MCF 10A (cell line): Measurements from ENCODE around the gene PDIA2. TPM values are rescaled to one million over a fixed set of nuclear protein-coding genes. Genes with fewer than 3 reads are reported as not detected.
"Not testable (repeated sequence)": the region's sequence is repeated elsewhere in the genome, so short reads cannot be mapped to it uniquely, and the experiment has no call there.

ENCODE experiments used
- BruUV-seq: library from RNA; stranded (reverse); fragments of 400-500 nt; replicated peaks from 2 replicates; lab custom pipeline; 2021; lab: Mats Ljungman, UMichigan
- CTCF ChIA-PET: fragments of 300-600 bp; sonication (Branson Sonifier 250); formaldehyde crosslinking; extraction: SDS; loops from one replicate; lab custom pipeline; 2021; ENCODE audit warnings: antibody characterized with exemption, inconsistent platforms; lab: Yijun Ruan, JAX
- POLR2A ChIA-PET: fragments of 300-600, 350-650 bp; sonication (Branson Sonifier 250); formaldehyde crosslinking; extraction: SDS; loops from one replicate; lab custom pipeline; 2020; ENCODE audit warnings: antibody characterized with exemption, inconsistent platforms; lab: Yijun Ruan, JAX
- DNase-seq: peaks from one replicate; pipeline ENCODE4 v3.0.0-alpha.2; 2018; ENCODE audit not compliant: unreplicated experiment
- H3K27ac Mint-ChIP-seq: one replicate; pipeline ENCODE4 v1.8.0; 2022; ENCODE audit warnings: mild to moderate bottlenecking, low read depth, mixed read lengths; ENCODE audit not compliant: unreplicated experiment
- H3K27me3 Mint-ChIP-seq: one replicate; pipeline ENCODE4 v1.8.0; 2022; ENCODE audit warnings: mixed read lengths; ENCODE audit not compliant: insufficient read depth, unreplicated experiment
- H3K36me3 Mint-ChIP-seq: one replicate; pipeline ENCODE4 v1.8.0; 2022; ENCODE audit warnings: mild to moderate bottlenecking, moderate library complexity, mixed read lengths; ENCODE audit not compliant: insufficient read depth, unreplicated experiment
- H3K4me1 Mint-ChIP-seq: one replicate; pipeline ENCODE4 v1.8.0; 2022; ENCODE audit warnings: mixed read lengths; ENCODE audit not compliant: insufficient read depth, unreplicated experiment
- H3K4me3 Mint-ChIP-seq: one replicate; pipeline ENCODE4 v1.8.0; 2022; ENCODE audit warnings: mild to moderate bottlenecking, moderate library complexity, mixed read lengths; ENCODE audit not compliant: unreplicated experiment
- H3K9me3 Mint-ChIP-seq: one replicate; pipeline ENCODE4 v1.8.0; 2022; ENCODE audit warnings: mixed read lengths; ENCODE audit not compliant: unreplicated experiment
- intact Hi-C: fragments of 100-400 bp; cut with micrococcal nuclease; formaldehyde crosslinking; loops from 2 replicates; pipeline ENCODE4 v1.14.1; 2022
- total RNA-seq: library from RNA; stranded (reverse); gene quantifications from 2 replicates; pipeline ENCODE4 v1.2.3, GENCODE V29; 2022
- TF ChIP-seq, protein P1 (sequence below): fragments of 200-600 bp; IDR thresholded peaks from one replicate; pipeline ENCODE4 v1.8.0; 2022; ENCODE audit warnings: antibody characterized with exemption, mild to moderate bottlenecking; ENCODE audit not compliant: unreplicated experiment

Gene PDIA2
- total RNA-seq, 1 experiment from 2014 or later, result not detected

DNA sequence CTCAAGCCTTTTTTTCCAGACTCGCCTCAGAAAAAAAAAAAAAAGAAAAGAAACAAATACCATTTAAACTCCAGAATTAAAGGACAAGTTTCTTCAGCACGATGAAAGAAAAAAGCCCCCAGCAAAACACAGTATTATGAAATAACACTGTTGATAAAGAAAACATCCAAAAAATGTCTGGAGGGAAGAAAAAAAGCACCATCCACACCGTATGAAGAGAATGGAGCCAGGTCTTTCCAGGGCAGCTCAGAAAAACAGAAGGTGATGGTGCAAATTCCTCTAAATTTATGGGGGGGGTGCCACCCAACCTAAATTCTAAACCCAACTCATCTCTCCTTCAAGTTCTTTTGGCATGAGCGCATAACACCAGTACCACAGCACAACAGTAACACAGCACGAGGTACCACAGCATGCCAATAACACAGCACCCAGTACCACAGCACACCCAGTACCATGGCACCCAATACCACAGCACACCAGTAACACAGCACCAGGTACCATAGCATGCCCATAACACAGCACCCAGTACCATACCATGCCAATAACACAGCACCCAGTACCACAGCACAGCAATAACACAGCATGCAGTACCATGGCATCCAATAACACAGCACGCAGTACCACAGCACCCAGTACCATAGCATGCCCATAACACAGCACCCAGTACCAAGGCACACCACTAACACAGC lies 50.6 kb downstream of the PDIA2 start:
- POLR2A ChIA-PET, result interaction anchor here (0.9 kb wide), 1 partner anchor 22 kb away, joined by 6 read pairs; no protein-coding TSS in a partner anchor
- CTCF ChIA-PET, result no interaction called here
- H3K27ac Mint-ChIP-seq, result no peak overlapping the region

DNA sequence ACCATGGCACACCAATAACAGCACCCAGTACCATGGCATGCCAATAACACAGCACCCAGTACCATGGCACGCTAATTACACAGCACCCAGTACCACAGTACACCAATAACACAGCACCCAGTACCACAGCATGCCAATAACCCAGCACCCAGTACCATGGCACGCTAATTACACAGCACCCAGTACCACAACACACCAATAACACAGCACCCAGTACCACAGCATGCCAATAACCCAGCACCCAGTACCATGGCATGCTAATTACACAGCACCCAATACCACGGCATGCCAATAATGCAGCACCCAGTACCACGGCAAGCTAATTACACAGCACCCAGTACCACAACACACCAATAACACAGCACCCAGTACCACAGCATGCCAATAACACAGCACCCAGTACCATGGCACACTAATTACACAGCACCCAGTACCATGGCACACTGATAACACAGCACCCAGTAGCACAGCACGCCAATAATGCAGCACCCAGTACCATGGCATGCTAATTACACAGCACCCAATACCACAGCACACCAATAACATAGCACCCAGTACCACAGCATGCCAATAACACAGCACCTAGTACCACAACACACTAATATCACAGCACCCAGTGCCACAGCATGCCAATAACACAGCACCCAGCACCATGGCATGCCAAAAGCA lies 51.3 kb downstream of the PDIA2 start:
- intact Hi-C loops, DNase-seq: not testable (repeated sequence)

More for the DNA sequence above, 50.6 kb downstream of the PDIA2 start:
- TF ChIP-seq, protein P1, sequence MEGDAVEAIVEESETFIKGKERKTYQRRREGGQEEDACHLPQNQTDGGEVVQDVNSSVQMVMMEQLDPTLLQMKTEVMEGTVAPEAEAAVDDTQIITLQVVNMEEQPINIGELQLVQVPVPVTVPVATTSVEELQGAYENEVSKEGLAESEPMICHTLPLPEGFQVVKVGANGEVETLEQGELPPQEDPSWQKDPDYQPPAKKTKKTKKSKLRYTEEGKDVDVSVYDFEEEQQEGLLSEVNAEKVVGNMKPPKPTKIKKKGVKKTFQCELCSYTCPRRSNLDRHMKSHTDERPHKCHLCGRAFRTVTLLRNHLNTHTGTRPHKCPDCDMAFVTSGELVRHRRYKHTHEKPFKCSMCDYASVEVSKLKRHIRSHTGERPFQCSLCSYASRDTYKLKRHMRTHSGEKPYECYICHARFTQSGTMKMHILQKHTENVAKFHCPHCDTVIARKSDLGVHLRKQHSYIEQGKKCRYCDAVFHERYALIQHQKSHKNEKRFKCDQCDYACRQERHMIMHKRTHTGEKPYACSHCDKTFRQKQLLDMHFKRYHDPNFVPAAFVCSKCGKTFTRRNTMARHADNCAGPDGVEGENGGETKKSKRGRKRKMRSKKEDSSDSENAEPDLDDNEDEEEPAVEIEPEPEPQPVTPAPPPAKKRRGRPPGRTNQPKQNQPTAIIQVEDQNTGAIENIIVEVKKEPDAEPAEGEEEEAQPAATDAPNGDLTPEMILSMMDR, result no peak
- BruUV-seq, result no TSS peak
- intact Hi-C loops, result no loop called here
- no peaks in the 10 kb centered on the region for H3K9me3 Mint-ChIP-seq
- peaks cover 23% of the 10 kb centered on the region for H3K36me3 Mint-ChIP-seq
- no peaks in the 10 kb centered on the region for H3K27me3 Mint-ChIP-seq
- DNase-seq, result no peak
- H3K4me1 Mint-ChIP-seq, result peaks cover 9% of the 10 kb centered on the region
- no peak overlapping the region for H3K4me3 Mint-ChIP-seq

DNA sequence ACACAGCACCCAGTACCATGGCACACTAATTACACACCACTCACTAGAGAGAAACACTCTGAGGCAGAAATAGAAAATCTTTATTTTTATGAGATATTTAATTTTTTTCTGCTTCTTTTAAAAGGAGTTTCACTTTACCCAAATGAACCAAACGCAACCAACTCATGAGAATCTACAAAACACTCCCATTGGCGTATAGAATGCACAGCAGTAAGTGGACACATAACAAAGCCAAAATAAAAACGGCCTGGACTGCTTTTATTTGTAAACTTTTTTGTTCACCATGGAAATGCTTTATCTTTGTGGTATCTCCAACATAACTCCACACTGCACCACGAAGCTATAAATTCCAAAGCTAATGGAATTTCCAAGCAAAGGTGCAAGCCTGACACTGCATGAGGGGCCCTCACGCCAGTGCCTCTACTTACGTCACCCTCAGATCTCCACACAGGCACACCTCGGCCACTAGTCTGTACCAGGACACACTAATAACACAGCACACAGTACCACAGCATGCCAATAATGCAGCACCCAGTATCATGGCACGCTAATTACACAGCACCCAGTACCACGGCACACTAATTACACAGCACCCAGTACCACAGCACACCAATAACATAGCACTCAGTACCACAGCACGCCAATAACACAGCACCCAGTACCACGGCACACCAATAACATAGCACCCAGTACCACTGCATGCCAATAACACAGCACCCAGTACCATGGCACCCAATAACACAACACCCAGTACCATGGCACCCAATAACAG lies 52.1 kb downstream of the PDIA2 start:
- intact Hi-C loops, H3K9me3 Mint-ChIP-seq, H3K27ac Mint-ChIP-seq, H3K4me3 Mint-ChIP-seq, POLR2A ChIA-PET, BruUV-seq, DNase-seq, H3K27me3 Mint-ChIP-seq: not testable (repeated sequence)
- Mint-ChIP-seq H3K4me1 (peaks cover 13% of the 10 kb centered on the region), H3K36me3 (peaks cover 22% of the 10 kb centered on the region)
- CTCF ChIA-PET, result interaction anchor here (0.6 to 1.4 kb wide), 3 partner anchors 27 to 238 kb away, joined by 3 to 4 read pairs (median 4); no protein-coding TSS in a partner anchor

More for the DNA sequence above, 51.3 kb downstream of the PDIA2 start:
- POLR2A ChIA-PET, H3K4me3 Mint-ChIP-seq, BruUV-seq, CTCF ChIA-PET, H3K4me1 Mint-ChIP-seq, H3K27me3 Mint-ChIP-seq, H3K9me3 Mint-ChIP-seq, H3K27ac Mint-ChIP-seq: not testable (repeated sequence)
- H3K36me3 Mint-ChIP-seq, result peaks cover 23% of the 10 kb centered on the region

DNA sequence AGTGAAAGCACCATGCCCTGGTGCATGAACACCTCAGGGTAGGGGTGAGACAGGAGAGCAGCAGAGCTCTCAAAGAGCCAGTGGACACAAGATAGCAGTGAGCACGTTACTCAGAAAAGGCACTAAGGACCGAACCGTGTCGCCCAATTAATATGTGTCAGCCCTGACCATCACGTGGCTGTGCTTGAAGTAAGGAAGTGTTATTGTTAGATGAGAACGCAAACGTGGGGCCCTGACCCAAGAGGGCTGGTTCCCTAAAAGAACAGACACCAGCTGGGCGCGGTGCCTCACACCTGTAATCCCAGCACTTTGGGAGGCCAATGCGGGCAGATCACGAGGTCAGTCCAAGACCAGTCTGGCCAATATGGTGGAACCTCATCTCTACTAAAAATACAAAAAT lies 53.3 kb downstream of the PDIA2 start:
- Mint-ChIP-seq H3K27me3 (no peaks in the 10 kb centered on the region), H3K27ac (peak overlapping the region; percentile 54), H3K4me3 (no peak overlapping the region), H3K36me3 (peaks cover 15% of the 10 kb centered on the region), H3K4me1 (peaks cover 15% of the 10 kb centered on the region), H3K9me3 (no peaks in the 10 kb centered on the region)
- ChIA-PET CTCF (interaction anchor here (1.4 kb wide), 1 partner anchor 26 kb away, joined by 4 read pairs; no protein-coding TSS in a partner anchor), POLR2A (no interaction called here)
- BruUV-seq, result no TSS peak
- TF ChIP-seq, protein P1, result no peak
- intact Hi-C loops, result no loop called here
- no peak for DNase-seq

Other genes starting within 250 kb of the PDIA2 start
- 14.8 and 19.2 TPM in 2 replicates for gene POLR3K, start 229.6 kb upstream of the PDIA2 start, total RNA-seq
- 11.9 and 21.2 TPM in 2 replicates for gene SNRNP25, start 229.3 kb upstream of the PDIA2 start, total RNA-seq
- 26.3 and 30.0 TPM in 2 replicates for gene RHBDF1, start 210.5 kb upstream of the PDIA2 start, total RNA-seq
- 62.8 and 66.1 TPM in 2 replicates for gene MPG, start 204.9 kb upstream of the PDIA2 start, total RNA-seq
- gene NPRL3, start 144.5 kb upstream of the PDIA2 start, total RNA-seq, result 34.9 and 45.2 TPM in 2 replicates
- not detected in 2 replicates for gene HBZ, start 130.5 kb upstream of the PDIA2 start, total RNA-seq
- not detected in 2 replicates for gene HBM, start 117.2 kb upstream of the PDIA2 start, total RNA-seq
- not detected in 2 replicates for gene HBA2, start 110.3 kb upstream of the PDIA2 start, total RNA-seq
- gene HBA1, start 106.5 kb upstream of the PDIA2 start, total RNA-seq, result 2.2 and 2.9 TPM in 2 replicates
- not detected in 2 replicates for gene HBQ1, start 102.7 kb upstream of the PDIA2 start, total RNA-seq
- 58.9 and 74.1 TPM in 2 replicates for gene LUC7L, start 53.7 kb upstream of the PDIA2 start, total RNA-seq
- gene FAM234A, start 48.3 kb upstream of the PDIA2 start, total RNA-seq, result 61.2 and 67.3 TPM in 2 replicates
- 1.7 and 3.6 TPM in 2 replicates for gene RGS11, start 7.2 kb upstream of the PDIA2 start, total RNA-seq
- not detected in 2 replicates for gene ARHGDIG, start 2.6 kb upstream of the PDIA2 start, total RNA-seq
- 37.0 and 43.7 TPM in 2 replicates for gene AXIN1, start 69.6 kb downstream of the PDIA2 start, total RNA-seq
- gene MRPL28, start 87.4 kb downstream of the PDIA2 start, total RNA-seq, result 105 and 121 TPM in 2 replicates
- 18.3 and 23.9 TPM in 2 replicates for gene PGAP6, start 98.8 kb downstream of the PDIA2 start, total RNA-seq
- 71.9 and 76.8 TPM in 2 replicates for gene NME4, start 114.0 kb downstream of the PDIA2 start, total RNA-seq
- 29.0 and 37.2 TPM in 2 replicates for gene DECR2, start 118.7 kb downstream of the PDIA2 start, total RNA-seq
- 37.5 and 40.6 TPM in 2 replicates for gene RAB11FIP3, start 142.5 kb downstream of the PDIA2 start, total RNA-seq
- gene CAPN15, start 244.5 kb downstream of the PDIA2 start, total RNA-seq, result 68.2 and 81.1 TPM in 2 replicates